Eye (tissue), 1 donor: ENCODE data around the gene PCNX4.

Experiments
- DNase-seq: peaks from one replicate; pipeline ENCODE4 v3.0.0-alpha.2; 2015

PCNX4 gene

DNA sequence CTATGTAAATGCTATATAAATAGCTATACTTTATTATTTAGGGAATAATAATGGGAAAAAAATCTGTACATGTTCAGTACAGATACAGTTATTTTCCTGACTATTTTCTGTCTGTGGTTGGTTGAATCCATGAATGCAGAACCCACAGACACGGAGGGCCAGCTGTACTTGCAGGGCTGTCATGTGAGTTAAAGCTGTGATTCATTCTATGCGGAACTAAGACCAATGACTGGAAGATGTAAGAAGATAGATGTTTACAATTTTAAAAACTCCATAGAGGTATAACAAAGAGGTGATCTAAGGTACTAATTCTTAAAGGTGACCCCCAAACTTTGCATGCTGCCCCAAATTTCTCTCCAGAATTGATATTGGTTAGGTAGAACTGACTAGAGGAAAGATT, 14.6 kb downstream of the PCNX4 start:
- DNase-seq = no peak

DNA sequence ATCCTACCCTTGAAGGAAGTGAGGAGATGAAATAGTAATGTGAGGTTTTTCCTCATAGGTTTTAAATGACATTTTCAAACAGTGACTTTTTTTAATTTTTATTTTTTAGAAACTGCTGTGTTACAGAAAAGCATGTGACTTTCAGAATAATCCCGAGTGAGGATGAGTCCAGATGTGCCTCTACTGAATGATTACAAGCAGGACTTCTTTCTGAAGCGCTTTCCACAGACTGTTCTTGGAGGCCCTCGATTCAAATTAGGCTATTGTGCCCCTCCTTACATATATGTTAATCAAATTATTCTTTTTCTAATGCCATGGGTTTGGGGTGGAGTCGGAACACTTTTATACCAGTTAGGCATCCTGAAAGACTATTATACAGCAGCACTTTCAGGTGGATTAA, 15.8 kb downstream of the PCNX4 start:
- DNase-seq = no peak

DNA sequence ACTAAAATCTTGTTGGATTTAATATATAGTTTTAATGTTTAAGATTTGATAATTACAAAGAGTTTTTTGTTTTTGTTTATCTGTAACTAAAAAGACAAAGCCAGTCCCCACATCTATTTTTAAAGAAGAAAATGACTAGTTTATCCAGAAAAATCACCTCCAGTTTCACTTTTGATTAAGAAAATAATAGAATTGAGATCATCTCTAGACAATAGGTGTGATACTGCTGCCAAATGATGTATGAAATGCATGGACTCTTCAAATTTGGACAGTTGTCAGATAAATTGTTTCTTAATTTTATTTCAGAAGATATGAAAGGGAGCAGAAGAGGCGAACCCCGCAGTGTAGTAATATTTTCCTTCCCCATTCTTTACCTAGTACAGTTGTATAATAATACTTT, 20.0 kb downstream of the PCNX4 start:
- no peak for DNase-seq

DNA sequence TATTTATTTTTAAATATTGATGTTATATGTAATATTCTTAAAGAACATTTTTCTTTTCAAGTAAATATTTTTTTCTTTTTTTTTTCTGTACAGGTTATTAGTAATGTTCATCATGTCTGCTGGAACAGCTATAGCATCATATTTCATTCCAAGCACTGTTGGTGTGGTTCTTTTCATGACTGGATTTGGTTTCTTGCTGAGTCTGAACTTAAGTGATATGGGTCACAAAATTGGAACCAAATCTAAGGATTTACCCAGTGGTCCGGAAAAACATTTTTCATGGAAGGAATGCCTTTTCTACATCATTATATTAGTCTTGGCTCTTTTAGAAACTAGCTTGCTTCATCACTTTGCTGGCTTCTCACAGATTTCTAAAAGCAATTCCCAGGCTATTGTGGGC, 23.2 kb downstream of the PCNX4 start:
- no peak for DNase-seq

DNA sequence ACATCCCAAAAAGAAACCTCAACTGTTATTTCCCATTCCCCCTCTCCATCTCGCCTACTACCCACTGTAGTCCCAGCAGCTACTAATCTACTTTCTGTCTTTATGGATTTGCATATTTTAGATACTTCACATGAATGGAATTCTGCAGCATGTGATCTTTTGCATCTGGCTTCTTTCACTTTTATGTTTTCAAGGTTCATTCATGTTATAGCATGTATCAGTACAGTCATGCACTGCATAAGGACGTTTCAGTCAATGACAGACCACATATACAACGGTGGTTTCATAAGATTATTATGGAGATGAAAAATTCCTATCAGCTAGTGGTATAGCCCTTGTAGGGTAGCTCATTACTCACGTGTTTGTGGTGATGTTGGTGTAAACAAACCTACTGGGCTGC, 24.5 kb downstream of the PCNX4 start:
- DNase-seq = no peak

DNA sequence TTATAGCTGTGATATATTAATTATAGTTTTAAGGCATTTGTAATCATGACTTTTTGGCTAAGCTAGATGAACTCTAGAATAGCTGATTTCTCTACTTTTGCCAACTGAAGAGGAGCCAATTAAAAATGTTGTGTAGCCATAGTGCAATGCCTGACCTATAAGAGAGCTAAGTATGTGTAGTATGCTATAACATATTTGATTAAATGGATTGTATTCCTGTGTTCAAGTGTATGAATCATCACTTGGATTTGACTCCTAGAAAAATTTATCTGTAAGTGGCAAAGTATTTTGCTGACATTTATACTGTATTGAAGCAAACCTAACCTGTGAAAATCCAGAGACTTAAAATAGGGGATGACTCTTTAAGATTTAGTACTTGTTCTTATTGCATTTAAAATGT, 34.2 kb downstream of the PCNX4 start:
- no peak for DNase-seq

DNA sequence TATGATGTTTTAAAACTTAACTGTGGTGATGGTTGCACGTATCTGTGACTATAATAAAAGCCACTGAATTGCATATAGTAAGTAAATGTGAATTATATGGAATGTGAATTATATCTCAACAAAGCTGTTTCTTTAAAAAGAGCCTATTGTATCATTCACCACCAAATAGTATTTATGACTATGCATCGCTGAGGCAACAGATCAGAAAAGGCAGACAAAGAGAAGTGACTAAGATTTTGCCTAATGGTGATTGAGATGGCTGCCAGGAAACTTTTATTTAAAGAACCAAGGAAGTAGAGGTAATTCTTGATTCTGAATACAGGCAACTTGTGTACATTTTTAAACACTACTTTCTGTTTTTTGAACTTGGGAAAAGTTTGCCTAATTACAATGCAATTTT, 41.8 kb downstream of the PCNX4 start:
- DNase-seq = no peak

DNA sequence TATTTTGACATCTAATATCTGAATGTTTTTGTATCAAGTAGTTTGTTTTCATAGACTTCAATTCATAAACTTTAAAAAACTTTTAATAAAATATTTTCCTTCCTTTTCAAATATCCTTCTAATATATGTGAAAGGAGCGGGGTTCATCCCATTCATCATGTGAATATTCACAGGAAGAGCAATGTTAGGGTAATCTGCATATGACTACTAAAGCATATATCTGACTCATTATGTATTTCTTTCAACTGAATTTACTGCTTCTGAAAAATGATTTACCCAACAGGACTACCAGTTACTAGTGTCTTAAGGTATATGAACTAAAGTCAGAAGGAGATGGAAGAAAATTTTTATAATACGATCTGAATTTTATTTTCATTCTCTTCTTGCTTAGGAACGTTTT, 43.0 kb downstream of the PCNX4 start:
- DNase-seq = no peak

DNA sequence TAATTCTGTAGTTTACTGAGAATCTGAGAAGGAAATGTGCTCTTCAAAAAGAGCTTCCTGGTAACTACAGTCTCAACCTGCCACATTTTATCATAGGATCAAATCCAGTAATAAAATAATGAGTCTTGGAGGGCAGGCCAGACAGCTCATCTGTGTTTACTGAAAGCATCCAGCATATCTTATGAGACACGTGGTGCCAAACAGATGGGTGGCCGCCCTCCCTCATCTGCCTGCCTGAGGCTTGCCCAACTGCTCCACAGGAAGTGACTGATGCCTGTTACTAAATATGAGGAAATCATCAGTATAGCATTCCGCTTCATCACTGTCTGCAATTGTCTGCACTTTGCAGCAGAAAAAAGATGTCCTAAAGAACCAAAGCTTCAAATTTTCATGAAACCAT, 60.0 kb downstream of the PCNX4 start:
- peak; percentile 20 for DNase-seq

DNA sequence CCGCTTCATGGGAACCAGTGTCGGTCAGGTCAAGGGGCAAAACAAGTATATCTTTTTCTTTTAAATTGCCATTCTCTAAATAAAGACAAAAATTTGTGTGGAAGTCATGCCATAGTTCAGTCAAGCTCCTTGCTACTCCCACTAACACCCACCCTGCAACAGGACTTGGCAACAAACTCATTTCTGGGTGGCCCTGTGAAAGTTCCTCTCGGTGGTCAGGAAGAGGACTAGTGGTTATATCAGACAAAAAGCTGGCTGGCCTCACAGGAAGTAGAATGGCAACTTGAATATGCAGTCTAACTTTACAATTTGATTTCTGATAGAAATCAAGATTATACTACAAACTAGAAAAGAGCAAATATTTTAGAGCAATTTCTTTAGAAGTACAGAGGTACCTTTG, 62.3 kb downstream of the PCNX4 start:
- no peak for DNase-seq

DNA sequence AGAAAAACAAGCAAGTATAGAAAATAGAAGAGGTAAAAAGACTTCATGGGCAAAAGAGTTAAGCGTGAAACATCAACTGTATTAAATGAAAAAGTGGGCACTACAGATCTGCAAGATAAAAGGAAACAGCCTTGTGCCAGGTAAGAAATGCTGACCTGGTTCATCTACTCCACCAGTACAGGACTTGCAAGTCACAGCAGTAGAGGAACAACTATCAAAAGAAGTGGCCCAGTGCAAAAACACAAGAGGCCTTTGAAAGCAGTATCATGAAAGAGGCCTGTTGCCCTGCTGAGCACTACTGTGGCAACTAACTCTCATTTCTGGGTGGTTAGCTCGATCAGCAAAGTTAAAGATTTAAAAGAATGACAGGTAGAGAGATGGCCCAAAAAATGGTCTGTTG, 62.9 kb downstream of the PCNX4 start:
- DNase-seq = no peak

DNA sequence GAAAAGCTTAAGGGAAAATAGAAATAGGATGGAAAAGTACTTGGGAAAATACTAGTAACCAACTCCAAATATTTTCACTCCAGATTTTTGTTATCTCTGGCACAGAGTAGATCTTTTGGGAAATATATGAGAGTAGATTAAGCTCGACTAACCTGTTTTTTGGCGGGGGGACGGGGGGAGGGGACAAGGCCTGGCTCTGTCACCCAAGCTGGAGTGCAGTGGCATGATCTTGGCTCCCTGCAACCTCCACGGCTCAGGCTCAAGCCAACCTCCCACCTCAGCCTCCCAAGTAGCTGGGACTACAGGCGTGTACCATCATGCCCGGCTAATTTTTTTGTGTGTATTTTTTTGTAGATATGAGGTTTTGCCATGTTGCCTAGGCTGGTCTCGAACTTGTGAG, 68.7 kb downstream of the PCNX4 start:
- DNase-seq = no peak

DNA sequence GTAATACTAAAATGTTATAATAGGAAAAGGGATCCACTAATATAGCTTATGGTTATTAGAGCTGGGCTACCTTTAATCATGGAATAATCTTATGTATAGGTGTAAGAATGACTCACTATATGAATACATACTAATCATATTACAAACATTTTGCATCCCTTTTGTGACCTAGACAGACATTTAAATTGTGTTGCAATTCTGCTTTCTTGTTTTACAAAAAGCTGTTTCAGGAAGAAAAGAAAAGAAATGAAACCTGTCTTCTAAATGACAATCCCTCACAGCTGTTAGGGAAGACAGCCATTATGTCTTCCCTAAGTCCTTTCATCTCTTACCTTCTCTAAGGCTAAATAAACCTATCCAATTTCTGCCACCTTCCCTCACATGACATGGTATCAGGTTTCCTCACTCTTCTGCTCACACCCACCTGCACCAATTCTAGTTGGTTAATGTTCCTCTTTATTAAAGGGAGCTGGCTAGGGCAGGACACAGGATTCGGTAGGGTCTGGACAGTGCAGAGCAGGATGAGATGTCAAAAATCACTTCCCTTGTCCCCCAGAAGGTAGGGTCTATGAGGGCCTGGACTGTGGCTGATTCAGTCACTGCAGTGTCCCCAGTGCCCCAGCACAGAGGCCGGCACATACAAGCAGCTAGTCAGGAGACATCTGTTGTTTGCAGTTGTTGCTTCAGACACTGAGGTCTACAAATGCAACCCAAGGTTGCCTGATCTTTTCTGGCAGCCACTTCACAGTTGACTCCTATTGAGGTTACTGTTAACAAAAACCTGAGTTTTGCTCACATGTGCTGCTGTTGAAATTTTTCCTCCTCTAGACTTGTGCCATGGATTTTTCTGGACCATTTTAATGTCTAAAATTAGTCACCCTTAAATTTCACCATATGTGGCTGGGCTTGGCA, 69.7 kb downstream of the PCNX4 start:
- no peak for DNase-seq

DNA sequence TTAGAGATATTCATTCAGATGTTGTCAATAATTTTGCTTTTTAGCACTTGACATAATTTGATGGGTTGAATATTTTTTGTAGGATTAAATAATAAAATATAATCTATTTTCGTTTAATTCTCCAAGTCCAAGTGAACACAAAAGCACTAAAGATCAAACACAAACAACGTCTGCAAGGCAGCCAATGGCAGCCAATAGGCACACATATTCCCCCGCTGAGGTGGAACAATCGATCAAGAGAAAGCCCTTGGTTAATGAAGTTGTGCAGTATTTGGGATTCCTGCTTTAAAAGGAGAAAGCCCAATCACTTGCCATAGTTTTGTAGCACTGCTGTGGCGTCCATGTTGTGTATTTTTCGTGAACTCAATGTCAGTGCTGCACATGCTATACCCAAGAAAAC, 72.0 kb downstream of the PCNX4 start:
- peak; percentile 30 for DNase-seq

DNA sequence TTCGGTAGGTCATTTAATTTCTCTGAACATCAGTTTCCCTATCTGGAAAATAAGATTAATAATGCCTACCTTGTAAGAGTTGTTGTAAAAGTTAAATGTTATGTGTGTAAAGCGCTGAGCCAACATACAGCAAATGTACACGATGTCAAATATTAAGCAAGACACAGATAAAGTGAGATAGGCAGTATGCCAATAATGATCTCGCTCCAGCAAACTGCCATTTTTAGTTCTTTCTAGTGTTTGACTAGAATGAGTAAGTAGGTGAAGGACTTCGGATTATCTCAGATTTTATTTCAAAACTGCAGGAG, 72.6 kb downstream of the PCNX4 start:
- DNase-seq = no peak

DNA sequence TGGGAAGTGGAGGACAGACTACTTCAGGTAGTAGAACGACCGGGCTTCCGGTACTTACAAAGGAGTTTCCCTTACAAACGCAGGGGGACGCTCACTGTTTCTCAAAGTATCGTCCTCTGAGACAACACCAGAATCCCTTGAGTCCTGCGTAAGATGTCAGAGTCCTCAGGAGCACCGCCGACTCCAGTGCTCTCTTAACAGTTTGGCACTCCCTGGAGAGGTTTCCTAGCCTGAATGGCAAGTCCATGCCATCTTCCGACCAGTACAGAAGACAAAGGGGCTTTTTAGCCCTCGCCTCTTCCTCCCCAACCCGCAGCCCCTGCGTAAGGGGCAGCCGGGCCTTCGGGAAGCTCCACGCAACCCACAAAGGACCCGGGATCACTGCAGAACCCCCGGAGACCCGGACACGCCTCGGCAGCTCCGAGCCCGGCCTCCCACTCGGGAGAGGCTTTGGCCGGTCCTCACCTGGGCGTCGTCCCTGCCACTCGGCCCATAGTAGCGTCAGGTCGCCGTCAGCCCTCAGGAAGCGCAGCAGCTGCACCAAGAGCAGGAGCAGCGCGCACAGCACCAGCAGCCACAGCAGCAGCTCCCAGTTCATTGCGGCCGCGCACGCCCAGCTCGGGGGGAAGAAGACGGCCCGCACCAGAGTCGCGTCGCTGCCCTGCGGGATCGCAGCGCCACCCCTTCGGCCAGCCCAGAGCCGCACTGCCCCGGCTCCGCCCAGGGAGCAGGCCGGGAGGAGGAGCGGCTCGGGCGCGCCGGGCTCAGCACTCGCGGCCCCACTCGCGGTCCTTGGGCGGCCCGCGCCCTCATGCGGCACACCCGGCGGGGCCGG, 73.2 kb downstream of the PCNX4 start, which contains the start of gene DHRS7:
Gene DHRS7 (minus strand): TSS at position 687 of the 835 bp plus-strand sequence. CDS start 89 bp downstream, at position 598.
- DNase-seq = peak; percentile 89

DNA sequence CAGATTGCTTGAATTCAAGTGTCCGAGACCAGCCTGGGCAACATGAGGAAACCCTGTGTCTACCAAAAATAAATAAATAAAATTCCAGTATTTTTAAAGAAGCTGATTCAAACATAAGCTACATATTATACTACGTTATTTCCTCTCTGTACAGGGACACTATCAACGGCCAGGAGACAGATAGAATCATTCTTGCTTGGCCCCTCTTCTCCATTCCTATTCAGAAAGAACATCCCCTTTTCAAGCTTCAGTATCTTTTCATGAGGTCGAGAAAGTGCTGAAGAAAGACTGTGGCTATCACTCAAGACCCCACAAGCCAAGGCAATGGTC, 73.8 kb downstream of the PCNX4 start:
- DNase-seq = no peak

DNA sequence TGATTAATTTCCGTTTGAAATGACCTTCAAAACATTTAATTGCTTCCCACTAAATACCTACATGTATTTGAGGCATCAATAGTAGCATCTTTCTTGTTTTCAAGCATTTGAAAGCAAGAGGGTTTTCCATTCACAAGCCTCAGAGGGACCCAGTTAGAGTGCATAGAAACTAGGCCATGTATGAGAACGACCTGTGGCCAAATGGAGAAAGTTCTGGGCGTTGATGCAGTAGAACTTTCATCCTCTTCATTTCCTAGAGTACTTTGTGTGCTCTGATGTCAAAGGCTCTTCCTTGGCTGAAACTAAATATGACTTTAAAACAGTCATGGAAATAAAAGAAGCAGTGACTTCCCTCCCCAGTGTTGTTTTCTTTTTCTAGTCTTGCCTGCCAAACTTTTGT, 74.4 kb downstream of the PCNX4 start:
- DNase-seq = peak; percentile 27

DNA sequence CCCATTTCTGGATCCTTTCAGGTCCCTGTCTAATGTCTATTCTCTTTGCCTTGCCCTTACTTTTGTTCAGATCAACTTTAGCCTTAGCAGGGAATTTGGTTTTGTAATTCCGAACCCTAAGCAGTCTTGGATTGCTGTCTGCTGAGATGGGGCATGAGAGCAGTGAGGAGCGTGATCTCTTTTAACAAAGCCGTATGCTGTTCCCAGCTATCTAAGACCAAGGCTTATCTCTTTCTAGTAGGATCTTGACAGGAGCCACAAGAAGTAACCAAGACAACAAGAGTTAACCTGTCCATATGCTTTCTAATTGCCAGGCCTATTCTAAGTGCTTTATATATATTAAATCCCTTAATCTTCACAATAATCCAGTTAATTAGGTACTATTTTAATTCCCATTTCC, 78.0 kb downstream of the PCNX4 start:
- no peak for DNase-seq

DNA sequence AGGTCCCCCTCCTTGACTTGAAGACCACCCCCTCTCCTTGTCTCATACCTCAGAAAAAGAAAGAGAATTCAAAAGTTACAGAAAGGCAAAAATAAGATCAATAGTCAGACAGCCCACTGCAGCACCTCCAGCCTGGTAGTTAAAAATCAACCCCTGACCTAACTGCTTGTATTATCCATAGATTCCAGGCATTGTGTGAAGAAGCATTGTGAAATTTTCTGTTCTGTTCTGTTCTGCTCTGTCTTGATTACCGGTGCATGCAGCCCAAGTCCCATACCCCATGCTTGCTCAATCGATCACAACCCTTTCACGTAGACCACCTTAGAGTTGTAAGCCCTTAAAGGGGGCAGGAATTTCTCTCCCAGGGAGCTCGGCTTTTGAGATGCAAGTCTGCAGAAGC, 79.2 kb downstream of the PCNX4 start:
- no peak for DNase-seq

DNA sequence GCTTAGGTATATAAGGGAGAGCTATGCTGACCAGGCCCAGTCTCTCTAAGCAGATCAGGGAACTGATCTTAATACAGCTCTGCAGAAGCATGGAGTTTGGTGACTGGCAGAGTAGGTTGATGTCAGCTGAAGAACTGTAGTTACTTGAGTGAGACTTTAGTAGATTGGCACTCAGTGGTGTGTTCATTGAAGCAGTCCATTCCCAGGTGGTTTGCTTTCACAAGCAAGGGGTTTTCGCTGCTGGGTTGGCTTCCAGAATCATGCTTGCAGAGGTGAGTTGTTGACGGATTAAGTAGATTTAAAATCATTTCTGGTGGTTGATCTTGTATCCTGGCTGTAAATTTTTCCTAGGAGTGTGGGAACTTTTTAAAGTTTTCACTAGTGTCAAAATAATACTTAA, 80.0 kb downstream of the PCNX4 start:
- DNase-seq = no peak

DNA sequence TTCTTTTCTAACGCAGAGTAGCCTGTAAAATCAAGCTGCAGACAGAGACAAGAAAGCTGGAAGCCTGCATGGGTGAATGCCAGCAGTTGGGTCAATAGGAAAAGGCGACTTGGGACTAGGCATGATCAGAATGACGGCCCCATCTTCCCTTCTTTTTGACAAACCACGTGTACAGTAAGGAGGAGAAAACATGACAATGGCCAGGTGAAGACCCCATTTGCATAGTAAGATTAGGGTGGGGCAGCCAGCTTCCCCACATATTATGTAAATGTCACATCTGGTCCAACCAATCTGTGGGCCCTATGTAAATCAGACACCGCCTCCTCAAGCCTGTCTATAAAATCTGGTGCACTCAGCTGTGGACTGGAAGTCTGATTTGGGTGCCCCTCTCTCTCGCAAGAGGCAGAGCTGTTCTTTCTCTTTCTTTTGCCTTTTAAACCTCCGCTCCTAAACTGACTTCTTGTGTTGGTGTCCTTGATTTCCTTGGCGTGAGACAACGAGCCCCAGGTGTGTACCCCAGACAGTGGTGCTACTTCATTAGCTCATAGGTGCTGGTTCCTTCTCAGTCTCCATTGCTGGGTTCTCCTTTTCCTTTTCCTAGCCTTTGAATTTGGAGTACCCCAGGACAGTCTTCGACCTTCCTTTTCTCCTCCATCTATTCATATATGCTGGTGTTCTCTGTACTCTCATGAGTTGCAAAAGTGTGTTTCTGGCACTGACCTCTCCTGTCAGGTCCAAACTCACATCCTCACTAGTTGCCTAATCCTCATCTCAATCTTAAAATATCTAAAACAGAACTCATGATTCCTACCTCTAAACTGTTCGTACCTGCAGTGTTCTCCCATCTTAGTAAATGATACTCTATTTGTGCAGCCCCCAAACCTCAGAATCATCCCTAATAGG, 82.9 kb downstream of the PCNX4 start:
- DNase-seq = no peak

DNA sequence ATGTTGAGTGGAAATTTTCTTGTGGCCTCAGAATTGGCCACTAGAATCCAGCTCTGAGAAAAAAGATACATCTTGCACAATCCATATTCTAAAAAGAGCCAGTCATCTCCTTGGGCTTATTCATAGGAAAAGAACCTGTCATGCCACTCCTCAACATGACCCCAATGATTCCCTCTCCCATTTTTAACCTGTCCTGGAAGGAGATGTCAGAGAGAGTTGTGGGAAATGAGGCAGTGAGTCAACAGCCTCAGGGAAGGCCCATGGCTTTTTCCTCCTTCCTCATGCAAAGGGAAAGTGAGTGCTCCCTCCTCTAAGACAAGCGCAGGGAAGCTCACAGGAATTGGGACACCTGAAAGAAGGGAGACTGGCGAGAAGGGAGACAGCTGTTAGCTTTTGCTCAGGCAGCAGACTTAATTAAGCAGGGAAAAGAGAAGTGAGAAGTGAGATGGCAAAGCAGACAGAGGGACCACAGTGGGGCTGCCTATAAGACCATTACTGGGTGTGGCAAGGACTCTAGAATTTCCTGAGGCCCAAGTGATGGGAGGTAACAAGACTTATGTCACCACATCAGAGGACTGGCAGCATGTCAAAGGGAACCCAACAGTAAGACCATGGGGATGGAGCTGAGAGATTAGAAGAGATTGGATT, 83.7 kb downstream of the PCNX4 start:
- no peak for DNase-seq
